GM13977 (cell line): ENCODE measurements around the gene KRTAP19-2.

Source experiments
- DNase-seq: peaks from one replicate; pipeline ENCODE4 v3.0.0; 2012; ENCODE audit warnings: low spot score
- CTCF ChIP-seq: IDR thresholded peaks from 2 replicates; pipeline ENCODE4 v1.5.1; 2012; ENCODE audit warnings: mild to moderate bottlenecking, control low read depth; ENCODE audit not compliant: insufficient read depth; ENCODE audit errors: extremely low read depth, missing control alignments
- in situ Hi-C: fragments of 300-500 bp; cut with MboI; formaldehyde crosslinking; loops from one replicate; pipeline ENCODE4 v1.12.0; 2022; ENCODE audit warnings: low sequenced_read_pairs, low pct_unique_long_range_greater_than_20kb, mixed read lengths, inconsistent platforms; ENCODE audit not compliant: unreplicated experiment

KRTAP19-2 gene

GRCh38 chr21:30439975-30440374 is 47.3 kb downstream of the KRTAP19-2 start, which contains the start of gene KRTAP15-1:
Gene KRTAP15-1 (plus strand): TSS chr21:30440275. CDS start chr21:30440328, 53 bp downstream.
- in situ Hi-C loops: no loop called here
- no peak for DNase-seq
- no peak for TF ChIP-seq CTCF
